Astrocyte (in vitro differentiated cells and primary cell): ENCODE measurements around the gene NPHP4. TPM values are rescaled to one million over a fixed set of nuclear protein-coding genes. Genes with fewer than 3 reads are reported as not detected.

Experiments
- DNase-seq: peaks from one replicate; pipeline ENCODE4 v3.0.0-alpha.2; 2010; ENCODE audit warnings: low read depth
- FAIRE-seq: peaks from 2 replicates; lab custom pipeline; 2011; peaks lifted over from hg19 to GRCh38; lab: Jason Lieb, UNC
- H2AFZ ChIP-seq: 2 replicates; pipeline ENCODE4 v1.6.0; 2012; ENCODE audit warnings: low read depth, low read length, inconsistent platforms
- H3K27ac ChIP-seq: 2 replicates; pipeline ENCODE4 v1.5.1; 2011; ENCODE audit warnings: low read depth, low read length, inconsistent platforms
- H3K27me3 ChIP-seq: 2 replicates; pipeline ENCODE4 v1.6.0; 2011; ENCODE audit warnings: low read length, inconsistent platforms; ENCODE audit not compliant: insufficient read depth
- H3K36me3 ChIP-seq: 2 replicates; pipeline ENCODE4 v1.5.1; 2011; ENCODE audit warnings: low read length, inconsistent platforms; ENCODE audit not compliant: insufficient read depth
- H3K4me1 ChIP-seq: 2 replicates; pipeline ENCODE4 v1.5.1; 2011; ENCODE audit warnings: low read length, inconsistent platforms; ENCODE audit not compliant: insufficient read depth
- H3K4me2 ChIP-seq: 2 replicates; pipeline ENCODE4 v1.6.0; 2012; ENCODE audit warnings: low read length, inconsistent platforms
- H3K4me3 ChIP-seq: 2 replicates; pipeline ENCODE4 v1.5.1; 2011; ENCODE audit warnings: low read depth, mild to moderate bottlenecking, low read length, inconsistent platforms; ENCODE audit not compliant: insufficient read depth
- H3K79me2 ChIP-seq: 2 replicates; pipeline ENCODE4 v1.6.0; 2012; ENCODE audit warnings: mild to moderate bottlenecking, low read length, inconsistent platforms; ENCODE audit not compliant: insufficient read depth
- H3K9ac ChIP-seq: 2 replicates; pipeline ENCODE4 v1.6.0; 2012; ENCODE audit warnings: mild to moderate bottlenecking, low read length, inconsistent platforms
- H3K9me3 ChIP-seq: 2 replicates; pipeline ENCODE4 v1.5.1; 2012; ENCODE audit warnings: low read depth, mild to moderate bottlenecking, low read length, inconsistent platforms; ENCODE audit not compliant: insufficient read depth
- H4K20me1 ChIP-seq: 2 replicates; pipeline ENCODE4 v1.6.0; 2012; ENCODE audit warnings: low read length, inconsistent platforms; ENCODE audit not compliant: insufficient read depth
- H3K27ac Mint-ChIP-seq: one replicate; pipeline ENCODE4 v1.8.0; 2021; ENCODE audit warnings: mild to moderate bottlenecking, mixed read lengths; ENCODE audit not compliant: unreplicated experiment
- H3K27me3 Mint-ChIP-seq: one replicate; pipeline ENCODE4 v1.8.0; 2021; ENCODE audit warnings: low read depth, mixed read lengths; ENCODE audit not compliant: unreplicated experiment
- H3K36me3 Mint-ChIP-seq: one replicate; pipeline ENCODE4 v1.8.0; 2021; ENCODE audit warnings: low read depth, mixed read lengths; ENCODE audit not compliant: unreplicated experiment
- H3K4me1 Mint-ChIP-seq: one replicate; pipeline ENCODE4 v1.8.0; 2021; ENCODE audit warnings: low read depth, mixed read lengths; ENCODE audit not compliant: unreplicated experiment
- H3K4me3 Mint-ChIP-seq: one replicate; pipeline ENCODE4 v1.8.0; 2021; ENCODE audit warnings: mild to moderate bottlenecking, moderate library complexity, mixed read lengths; ENCODE audit not compliant: unreplicated experiment
- H3K9me3 Mint-ChIP-seq: one replicate; pipeline ENCODE4 v1.8.0; 2021; ENCODE audit warnings: mild to moderate bottlenecking, mixed read lengths; ENCODE audit not compliant: unreplicated experiment
- EZH2 ChIP-seq: IDR thresholded peaks from 2 replicates; pipeline ENCODE4 v1.6.1; 2012; ENCODE audit warnings: mild to moderate bottlenecking, low read length, inconsistent platforms; ENCODE audit not compliant: insufficient read depth
- total RNA-seq: library from RNA; stranded (reverse); gene quantifications from 2 replicates; pipeline ENCODE4 v1.2.1, GENCODE V29; 2021
- TF ChIP-seq, protein P1 (sequence below): IDR thresholded peaks from 2 replicates; pipeline ENCODE4 v1.5.1; 2011; ENCODE audit warnings: low read depth, mild to moderate bottlenecking, inconsistent platforms, low read length, moderate library complexity; ENCODE audit not compliant: insufficient read depth

NPHP4 gene
- total RNA-seq, 1 donor from 2014 or later, result 8.4 TPM

DNA sequence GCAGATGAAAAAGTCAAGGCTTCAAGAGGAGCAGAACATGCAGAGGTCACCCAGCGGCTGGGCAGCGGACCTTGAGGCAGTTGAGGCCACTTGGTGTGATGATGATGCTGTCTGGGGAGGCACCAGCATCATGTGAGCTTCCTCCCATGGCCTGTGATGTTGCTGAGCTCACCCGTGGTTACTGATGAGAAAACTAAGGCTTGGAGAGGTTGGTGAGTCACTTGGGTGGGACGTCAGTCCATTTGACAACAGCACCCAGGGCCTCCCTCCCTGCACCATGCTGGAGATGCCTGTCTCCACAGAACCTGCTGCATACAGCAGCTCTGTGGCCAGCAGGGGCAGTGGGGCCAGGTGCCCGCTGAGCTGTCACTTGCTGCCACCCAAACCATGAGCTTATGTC, 146.8 kb downstream of the NPHP4 start:
- Histone ChIP-seq H3K9me3 (no peaks in the 10 kb centered on the region), H3K9ac (no peak overlapping the region), H3K4me1 (no peaks in the 10 kb centered on the region), H3K27ac (no peak overlapping the region), H3K4me2 (no peak overlapping the region), H2AFZ (no peak overlapping the region), H3K27me3 (peaks cover 4% of the 10 kb centered on the region), H3K36me3 (no peaks in the 10 kb centered on the region), H3K79me2 (no peaks in the 10 kb centered on the region), H4K20me1 (no peaks in the 10 kb centered on the region), H3K4me3 (no peak overlapping the region)
- FAIRE-seq (no peak), DNase-seq (no peak)
- Mint-ChIP-seq H3K4me1 (no peaks in the 10 kb centered on the region), H3K9me3 (peaks cover 4% of the 10 kb centered on the region), H3K27ac (no peak overlapping the region), H3K4me3 (no peak overlapping the region), H3K27me3 (peaks cover 48% of the 10 kb centered on the region), H3K36me3 (no peaks in the 10 kb centered on the region)
- TF ChIP-seq, protein P1, sequence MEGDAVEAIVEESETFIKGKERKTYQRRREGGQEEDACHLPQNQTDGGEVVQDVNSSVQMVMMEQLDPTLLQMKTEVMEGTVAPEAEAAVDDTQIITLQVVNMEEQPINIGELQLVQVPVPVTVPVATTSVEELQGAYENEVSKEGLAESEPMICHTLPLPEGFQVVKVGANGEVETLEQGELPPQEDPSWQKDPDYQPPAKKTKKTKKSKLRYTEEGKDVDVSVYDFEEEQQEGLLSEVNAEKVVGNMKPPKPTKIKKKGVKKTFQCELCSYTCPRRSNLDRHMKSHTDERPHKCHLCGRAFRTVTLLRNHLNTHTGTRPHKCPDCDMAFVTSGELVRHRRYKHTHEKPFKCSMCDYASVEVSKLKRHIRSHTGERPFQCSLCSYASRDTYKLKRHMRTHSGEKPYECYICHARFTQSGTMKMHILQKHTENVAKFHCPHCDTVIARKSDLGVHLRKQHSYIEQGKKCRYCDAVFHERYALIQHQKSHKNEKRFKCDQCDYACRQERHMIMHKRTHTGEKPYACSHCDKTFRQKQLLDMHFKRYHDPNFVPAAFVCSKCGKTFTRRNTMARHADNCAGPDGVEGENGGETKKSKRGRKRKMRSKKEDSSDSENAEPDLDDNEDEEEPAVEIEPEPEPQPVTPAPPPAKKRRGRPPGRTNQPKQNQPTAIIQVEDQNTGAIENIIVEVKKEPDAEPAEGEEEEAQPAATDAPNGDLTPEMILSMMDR, result no peak
- TF ChIP-seq EZH2, result no peak

DNA sequence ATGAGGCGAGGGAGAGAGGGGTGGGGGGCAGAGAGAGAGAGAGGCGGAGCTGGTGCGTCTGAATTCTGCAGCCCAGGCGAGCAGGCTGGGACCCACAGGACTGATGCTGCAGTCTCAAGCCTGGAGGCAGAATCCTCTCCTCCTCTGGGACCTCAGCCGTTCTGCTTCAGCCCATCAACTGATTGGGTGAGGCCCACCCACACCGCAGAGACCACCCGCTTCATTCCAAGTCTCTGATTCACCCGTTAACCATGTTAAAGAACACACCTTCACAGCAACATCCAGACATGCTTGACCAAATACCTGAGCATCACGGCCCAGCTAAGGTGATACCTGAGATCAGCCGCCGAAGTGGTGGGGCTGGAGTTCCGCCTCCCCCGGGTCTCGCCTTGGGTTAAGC, 147.8 kb downstream of the NPHP4 start:
- no peak overlapping the region for H3K27ac Mint-ChIP-seq
- TF ChIP-seq EZH2, result no peak
- TF ChIP-seq, protein P1, result no peak
- peaks cover 57% of the 10 kb centered on the region for H3K27me3 Mint-ChIP-seq
- peaks cover 4% of the 10 kb centered on the region for H3K9me3 Mint-ChIP-seq
- no peaks in the 10 kb centered on the region for H3K36me3 ChIP-seq
- no peaks in the 10 kb centered on the region for H3K79me2 ChIP-seq
- FAIRE-seq, result no peak
- H3K36me3 Mint-ChIP-seq, result no peaks in the 10 kb centered on the region
- no peak overlapping the region for H3K4me3 Mint-ChIP-seq
- no peak for DNase-seq
- no peaks in the 10 kb centered on the region for H3K4me1 ChIP-seq
- no peaks in the 10 kb centered on the region for H3K4me1 Mint-ChIP-seq
- H3K4me3 ChIP-seq, result no peak overlapping the region
- H3K9me3 ChIP-seq, result no peaks in the 10 kb centered on the region
- H2AFZ ChIP-seq, result no peak overlapping the region
- H4K20me1 ChIP-seq, result no peaks in the 10 kb centered on the region
- no peak overlapping the region for H3K27ac ChIP-seq
- peaks cover 2% of the 10 kb centered on the region for H3K27me3 ChIP-seq
- no peak overlapping the region for H3K9ac ChIP-seq
- H3K4me2 ChIP-seq, result no peak overlapping the region

DNA sequence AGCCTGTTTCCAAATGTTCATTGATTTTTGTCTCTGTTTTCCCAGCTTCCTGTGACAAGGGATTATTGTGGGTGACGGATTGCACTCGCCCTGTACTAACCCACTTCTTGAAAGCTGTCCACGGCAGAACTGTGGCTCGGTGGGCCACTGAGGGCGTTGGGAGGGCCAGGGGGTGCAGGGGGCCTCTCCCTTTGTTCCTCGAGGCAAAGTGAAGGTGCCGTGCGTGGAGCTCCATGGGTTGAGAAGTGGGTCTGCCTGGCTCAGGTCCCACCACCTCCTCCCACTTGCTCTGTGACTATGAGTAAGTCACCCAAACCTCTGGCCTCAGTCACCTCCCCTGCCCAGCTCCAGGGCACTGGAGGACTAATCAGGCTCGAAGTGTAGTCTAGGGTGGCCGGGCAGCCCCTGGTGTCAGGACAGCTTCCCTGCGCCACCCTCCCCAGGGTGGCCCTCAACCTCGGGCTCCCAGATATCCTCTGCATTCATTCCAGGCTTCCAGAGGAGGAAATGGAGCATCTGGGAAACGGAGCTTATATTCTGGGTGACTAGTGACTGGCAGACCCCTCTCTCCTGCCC, 148.6 kb downstream of the NPHP4 start:
- Histone ChIP-seq H3K36me3 (no peaks in the 10 kb centered on the region), H4K20me1 (no peaks in the 10 kb centered on the region), H2AFZ (no peak overlapping the region), H3K27ac (no peak overlapping the region), H3K27me3 (no peaks in the 10 kb centered on the region), H3K4me2 (no peak overlapping the region), H3K9me3 (no peaks in the 10 kb centered on the region), H3K4me3 (no peak overlapping the region), H3K79me2 (no peaks in the 10 kb centered on the region), H3K9ac (no peak overlapping the region), H3K4me1 (no peaks in the 10 kb centered on the region)
- Mint-ChIP-seq H3K4me3 (no peak overlapping the region), H3K27ac (no peak overlapping the region), H3K36me3 (no peaks in the 10 kb centered on the region), H3K9me3 (peaks cover 4% of the 10 kb centered on the region), H3K4me1 (no peaks in the 10 kb centered on the region), H3K27me3 (peaks cover 65% of the 10 kb centered on the region)
- DNase-seq (no peak), FAIRE-seq (no peak)
- TF ChIP-seq, protein P1, result no peak
- TF ChIP-seq EZH2, result no peak
